Left cardiac atrium (tissue), 4 donors: ENCODE measurements around the gene EXOSC10. TPM values are rescaled to one million over a fixed set of nuclear protein-coding genes. Genes with fewer than 3 reads are reported as not detected.
"Not testable (repeated sequence)": the region's sequence is repeated elsewhere in the genome, so short reads cannot be mapped to it uniquely, and the experiment has no call there.

Experiments used
- ATAC-seq, 2 donors: fragments of 200-7000 bp; cut with Tn5 transposase; one replicate each; pipeline ENCODE4 v1.9.1; 2020; ENCODE audit warnings: mild to moderate bottlenecking in 2 of 2, moderate library complexity in 2 of 2
- DNase-seq: peaks from one replicate; pipeline ENCODE4 v3.0.0-alpha.2; 2020
- intact Hi-C, 2 donors: fragments of 100-400 bp; cut with DNase I; formaldehyde crosslinking; loops; one replicate each; pipeline versions ENCODE4 v1.14.1 to v1.15.1; 2022 to 2023
- total RNA-seq, 2 donors: library from RNA; stranded (reverse); fragmentation: NEBNext Ultra II Directional; extraction: Animal tissue kit (Norgen Biotek cat#: 25700); gene quantifications; one replicate each; pipeline ENCODE4 v1.2.1, GENCODE V29; 2021
- donor health status: DM: no; HTN: yes; CAD: no.
- donor health status: DM: no; HTN: yes; CAD: no; lungs with severe emphysema.
- donor health status: DM: yes; HTN: yes; CAD: no.
- donor health status: Dilated cardiomyopathy.

EXOSC10 gene
- total RNA-seq, 2 donors from 2014 or later, result 19.8 to 26.6 TPM

DNA sequence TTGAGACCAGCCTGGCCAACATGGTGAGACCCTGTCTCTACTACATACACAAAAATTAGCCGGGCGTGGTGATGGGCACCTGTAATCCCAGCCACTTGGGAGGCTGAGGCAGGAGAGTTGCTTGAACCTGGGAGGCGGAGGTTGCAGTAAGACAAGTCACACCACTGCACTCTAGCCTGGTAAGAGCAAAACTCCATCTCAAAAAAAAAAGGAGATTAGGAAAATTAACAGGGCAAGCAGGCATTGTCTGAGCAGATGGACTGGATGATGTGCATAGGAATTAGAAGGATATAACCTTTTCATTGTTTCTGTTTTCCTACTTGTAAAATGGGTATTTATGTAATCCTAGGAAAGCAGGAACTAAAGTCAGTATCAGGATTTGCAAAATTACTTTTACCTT, 71.7 kb downstream of the EXOSC10 start:
- DNase-seq, result no peak
- intact Hi-C loops, result no loop called here
- ATAC-seq, result no peak

DNA sequence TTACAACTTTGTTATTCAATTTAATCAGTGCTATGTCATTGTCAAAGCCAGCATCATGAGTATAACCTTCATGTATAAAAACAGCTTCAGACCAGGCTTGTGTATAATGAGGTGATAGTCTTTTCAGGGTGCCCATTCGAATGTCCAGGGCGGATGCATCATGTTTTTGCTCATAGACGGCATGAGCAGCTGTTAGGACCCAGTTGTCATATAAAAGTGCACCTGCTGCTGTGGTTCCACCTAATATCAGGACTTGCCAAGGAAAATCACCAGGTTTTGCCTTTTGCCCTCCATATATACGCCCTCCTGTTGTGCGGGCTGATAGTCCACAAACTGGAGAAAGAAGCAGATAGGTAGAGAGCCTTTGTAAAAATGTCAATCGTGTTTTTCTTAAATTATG, 72.4 kb downstream of the EXOSC10 start:
- no peak for DNase-seq
- intact Hi-C loops, result no loop called here
- no peak for ATAC-seq

DNA sequence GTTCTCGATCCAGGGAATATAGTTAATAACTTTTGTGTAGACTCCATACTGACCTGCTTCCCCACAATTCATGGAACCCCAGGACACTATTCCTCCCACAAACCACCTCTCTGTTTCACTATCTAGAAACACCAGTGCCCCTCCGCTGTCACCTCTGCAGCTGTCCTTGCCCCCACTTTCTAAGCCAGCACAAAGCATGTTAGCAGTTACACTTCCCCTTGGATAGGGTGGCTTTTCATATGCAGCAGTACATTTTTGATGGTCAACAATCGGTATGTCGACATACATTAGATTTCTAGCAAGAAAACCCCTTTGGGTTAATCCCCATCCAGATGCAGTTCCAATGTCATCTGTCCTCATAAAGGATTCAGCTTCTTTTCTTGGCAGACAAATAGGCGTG, 72.8 kb downstream of the EXOSC10 start:
- no peak for ATAC-seq
- no peak for DNase-seq
- intact Hi-C loops, result no loop called here

DNA sequence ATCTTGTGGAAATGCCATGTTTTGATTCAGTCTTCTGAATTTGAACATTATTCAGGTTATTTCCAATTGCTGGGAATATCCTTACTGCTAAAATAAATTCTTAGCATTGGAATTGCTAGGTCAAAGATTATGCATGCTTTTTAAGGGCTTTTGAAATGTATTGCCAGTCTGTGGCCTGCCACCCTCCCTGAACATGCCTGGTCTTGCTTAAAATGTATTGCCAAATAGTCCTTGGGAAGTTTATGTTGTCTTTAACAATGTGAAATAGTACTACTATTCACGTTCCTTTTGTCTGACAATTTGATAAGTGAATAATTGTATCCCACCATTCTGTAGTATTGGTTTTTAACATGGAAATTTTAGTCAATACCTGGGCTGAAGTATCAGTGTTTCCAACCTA, 73.6 kb downstream of the EXOSC10 start:
- DNase-seq, result no peak
- intact Hi-C loops, result no loop called here
- ATAC-seq, result peak in 1 of 2 donors; percentile 44

DNA sequence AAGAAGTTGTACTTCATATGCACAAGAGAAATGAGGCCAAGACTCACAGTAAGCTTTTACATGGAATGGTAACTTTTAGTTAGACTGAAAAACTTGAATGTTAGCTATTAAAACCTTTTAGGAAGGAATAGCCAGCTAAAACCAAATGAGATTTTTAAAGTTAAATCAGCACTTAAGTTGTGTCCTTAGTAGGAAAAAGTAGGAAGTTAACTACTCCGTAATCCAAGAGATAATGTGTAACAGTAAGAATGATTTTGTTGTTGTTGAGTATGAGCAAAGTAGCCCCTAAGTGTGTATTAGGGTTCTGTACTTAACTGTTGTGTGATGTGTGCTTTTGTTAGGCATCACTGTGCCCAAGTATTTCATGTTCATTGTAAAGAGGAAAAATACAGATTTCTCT, 74.1 kb downstream of the EXOSC10 start:
- intact Hi-C loops, result no loop called here
- DNase-seq (no peak), ATAC-seq (no peak)

DNA sequence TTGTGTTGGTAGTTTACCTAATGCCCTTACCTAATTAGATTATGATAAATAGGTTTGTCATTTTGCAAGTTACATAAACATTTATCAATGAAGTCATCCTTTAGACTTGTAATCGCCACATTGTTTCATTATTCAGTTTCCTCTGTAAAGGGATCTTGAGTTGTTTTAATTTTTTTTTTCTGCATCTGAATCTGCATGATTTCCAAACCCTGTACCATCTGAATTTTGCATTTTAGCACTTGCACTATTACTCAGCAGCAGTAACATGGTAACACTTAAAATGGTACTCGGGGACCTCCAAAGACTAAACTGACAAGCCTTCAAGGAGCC, 74.8 kb downstream of the EXOSC10 start:
- DNase-seq, result no peak
- intact Hi-C loops, result no loop called here
- no peak for ATAC-seq

DNA sequence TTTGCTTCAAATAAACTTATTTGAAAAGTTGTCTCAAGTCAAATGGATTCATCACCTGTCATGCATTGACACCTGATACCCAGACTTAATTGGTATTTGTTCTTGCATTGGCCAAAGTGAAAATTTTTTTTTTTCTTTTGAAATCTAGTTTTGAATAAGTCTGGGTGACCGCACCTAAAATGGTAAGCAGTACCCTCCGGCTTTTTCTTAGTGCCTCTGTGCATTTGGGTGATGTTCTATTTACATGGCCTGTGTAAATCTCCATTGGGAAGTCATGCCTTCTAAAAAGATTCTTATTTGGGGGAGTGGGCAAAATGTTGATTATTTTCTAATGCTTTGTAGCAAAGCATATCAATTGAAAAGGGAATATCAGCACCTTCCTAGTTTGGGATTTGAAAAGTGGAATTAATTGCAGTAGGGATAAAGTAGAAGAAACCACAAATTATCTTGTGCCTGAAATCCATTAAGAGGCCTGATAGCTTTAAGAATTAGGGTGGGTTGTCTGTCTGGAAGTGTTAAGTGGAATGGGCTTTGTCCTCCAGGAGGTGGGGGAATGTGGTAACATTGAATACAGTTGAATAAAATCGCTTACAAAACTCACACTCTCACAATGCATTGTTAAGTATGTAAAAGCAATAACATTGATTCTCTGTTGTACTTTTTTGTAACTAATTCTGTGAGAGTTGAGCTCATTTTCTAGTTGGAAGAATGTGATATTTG, 75.4 kb downstream of the EXOSC10 start:
- ATAC-seq (no peak), DNase-seq (no peak)
- intact Hi-C loops, result no loop called here

DNA sequence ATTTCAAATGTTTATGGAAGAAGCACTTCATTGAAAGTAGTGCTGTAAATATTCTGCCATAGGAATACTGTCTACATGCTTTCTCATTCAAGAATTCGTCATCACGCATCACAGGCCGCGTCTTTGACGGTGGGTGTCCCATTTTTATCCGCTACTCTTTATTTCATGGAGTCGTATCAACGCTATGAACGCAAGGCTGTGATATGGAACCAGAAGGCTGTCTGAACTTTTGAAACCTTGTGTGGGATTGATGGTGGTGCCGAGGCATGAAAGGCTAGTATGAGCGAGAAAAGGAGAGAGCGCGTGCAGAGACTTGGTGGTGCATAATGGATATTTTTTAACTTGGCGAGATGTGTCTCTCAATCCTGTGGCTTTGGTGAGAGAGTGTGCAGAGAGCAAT, 76.5 kb downstream of the EXOSC10 start:
- ATAC-seq, result no peak
- intact Hi-C loops, result no loop called here
- no peak for DNase-seq

DNA sequence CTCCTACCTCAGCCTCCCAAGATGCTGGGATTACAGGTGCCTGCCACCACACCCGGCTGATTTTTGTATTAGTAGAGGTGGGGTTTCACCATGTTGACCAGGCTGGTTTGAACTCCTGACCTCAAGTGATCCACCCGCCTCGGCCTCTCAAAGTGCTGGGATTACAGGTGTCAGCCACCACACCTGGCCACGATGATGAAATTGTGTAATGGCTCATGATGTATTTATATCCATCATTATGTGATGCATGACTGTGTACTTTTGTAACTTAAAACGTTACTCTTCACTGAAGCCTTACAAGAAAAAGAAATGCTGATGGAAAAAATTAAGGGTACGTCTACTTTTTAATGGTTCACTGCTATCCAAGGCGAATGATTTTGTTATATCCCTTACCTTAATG, 79.7 kb downstream of the EXOSC10 start:
- DNase-seq (no peak), ATAC-seq (no peak)
- intact Hi-C loops, result no loop called here

DNA sequence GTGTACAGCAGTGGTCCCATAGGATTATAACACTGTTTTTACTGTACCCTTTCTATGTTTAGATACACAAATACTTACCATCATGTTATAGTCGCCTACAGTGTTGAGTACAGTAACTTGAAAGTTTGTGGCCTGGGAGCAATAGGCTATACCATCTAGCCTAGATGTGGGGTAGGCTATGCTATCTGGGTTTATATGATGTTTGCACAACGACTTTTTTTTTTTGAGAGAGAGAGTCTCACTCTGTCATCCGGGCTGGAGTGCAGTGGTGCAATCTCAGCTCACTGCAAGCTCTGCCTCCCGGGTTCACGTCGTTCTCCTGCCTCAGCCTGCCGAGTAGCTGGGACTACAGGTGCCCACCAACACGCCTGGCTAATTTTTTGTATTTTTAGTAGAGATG, 80.3 kb downstream of the EXOSC10 start:
- intact Hi-C loops, DNase-seq, ATAC-seq: not testable (repeated sequence)

Other genes with a start within 250 kb of the EXOSC10 start
- gene TARDBP, start 87.2 kb downstream of the EXOSC10 start, total RNA-seq, result 100 to 1,000 TPM; 102 to 119 TPM
- not detected for gene MASP2, start 52.6 kb downstream of the EXOSC10 start, total RNA-seq
- gene SRM, start 39.9 kb downstream of the EXOSC10 start, total RNA-seq, result 10 to 100 TPM; 56.0 to 82.0 TPM
- gene ANGPTL7, start 89.5 kb upstream of the EXOSC10 start, total RNA-seq, result 1 to 10 TPM in 1 of 2 donors, under 1 TPM in 1; 0.39 to 3.0 TPM
- gene MTOR, start 162.7 kb upstream of the EXOSC10 start, total RNA-seq, result 10 to 100 TPM; 29.3 to 34.1 TPM
- gene UBIAD1, start 173.3 kb upstream of the EXOSC10 start, total RNA-seq, result 10 to 100 TPM in 1 of 2 donors, 1 to 10 TPM in 1; 8.5 to 13.7 TPM